Esophagus muscularis mucosa (tissue), 4 donors: ENCODE data around the gene GBA3.

Experiments
- CTCF ChIP-seq, 3 experiments: fragments of 200-600 bp in 2 of 3; fragments of 450-650 bp in 1 of 3; sonication (generic) in 2 of 3; IDR thresholded peaks; one replicate each; pipeline ENCODE4 v1.5.1; 2017 to 2019; ENCODE audit warnings: antibody characterized with exemption in 3 of 3, mild to moderate bottlenecking in 2 of 3, moderate library complexity in 1 of 3
- EP300 ChIP-seq: sonication (generic); formaldehyde crosslinking; IDR thresholded peaks from one replicate; pipeline ENCODE4 v1.6.1; 2017; ENCODE audit warnings: antibody characterized with exemption
- POLR2AphosphoS5 ChIP-seq, 2 donors: sonication (generic); formaldehyde crosslinking; IDR thresholded peaks; one replicate each; pipeline ENCODE4 v1.6.1; 2017; ENCODE audit warnings: antibody characterized with exemption in 2 of 2

DNA sequence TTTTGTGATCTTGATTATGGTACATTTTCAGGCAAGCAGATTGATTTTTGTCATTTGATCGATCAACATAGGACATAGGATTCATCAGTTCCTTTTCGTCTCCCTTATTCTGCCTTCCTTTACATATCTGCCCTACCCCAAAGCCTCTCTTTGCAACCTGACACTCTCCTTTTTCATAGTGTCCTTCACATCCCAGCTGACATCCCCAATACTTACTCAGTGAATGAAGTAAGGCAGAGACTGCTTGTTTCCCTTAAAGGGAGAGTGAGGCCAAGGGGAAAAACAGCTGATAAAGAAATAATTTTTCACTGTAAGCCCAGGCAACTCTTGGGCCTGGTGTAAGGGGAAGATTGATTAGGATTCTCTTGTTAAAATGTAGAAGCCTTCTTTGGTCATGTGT lies 69.8 kb downstream of the GBA3 start:
- TF ChIP-seq CTCF (IDR thresholded peaks at IDR 0.05): no peak
- TF ChIP-seq POLR2AphosphoS5 (IDR thresholded peaks at IDR 0.05): no peak
- TF ChIP-seq EP300: no peak
